Astrocyte (in vitro differentiated cells and primary cell): ENCODE data around the gene HRH2. TPM values are rescaled to one million over a fixed set of nuclear protein-coding genes. Genes with fewer than 3 reads are reported as not detected.

Experiments used
- DNase-seq: peaks from one replicate; pipeline ENCODE4 v3.0.0-alpha.2; 2010; ENCODE audit warnings: low read depth
- FAIRE-seq: peaks from 2 replicates; lab custom pipeline; 2011; peaks lifted over from hg19 to GRCh38; lab: Jason Lieb, UNC
- H2AFZ ChIP-seq: 2 replicates; pipeline ENCODE4 v1.6.0; 2012; ENCODE audit warnings: low read depth, low read length, inconsistent platforms
- H3K27ac ChIP-seq: 2 replicates; pipeline ENCODE4 v1.5.1; 2011; ENCODE audit warnings: low read depth, low read length, inconsistent platforms
- H3K27me3 ChIP-seq: 2 replicates; pipeline ENCODE4 v1.6.0; 2011; ENCODE audit warnings: low read length, inconsistent platforms; ENCODE audit not compliant: insufficient read depth
- H3K36me3 ChIP-seq: 2 replicates; pipeline ENCODE4 v1.5.1; 2011; ENCODE audit warnings: low read length, inconsistent platforms; ENCODE audit not compliant: insufficient read depth
- H3K4me1 ChIP-seq: 2 replicates; pipeline ENCODE4 v1.5.1; 2011; ENCODE audit warnings: low read length, inconsistent platforms; ENCODE audit not compliant: insufficient read depth
- H3K4me2 ChIP-seq: 2 replicates; pipeline ENCODE4 v1.6.0; 2012; ENCODE audit warnings: low read length, inconsistent platforms
- H3K4me3 ChIP-seq: 2 replicates; pipeline ENCODE4 v1.5.1; 2011; ENCODE audit warnings: low read depth, mild to moderate bottlenecking, low read length, inconsistent platforms; ENCODE audit not compliant: insufficient read depth
- H3K79me2 ChIP-seq: 2 replicates; pipeline ENCODE4 v1.6.0; 2012; ENCODE audit warnings: mild to moderate bottlenecking, low read length, inconsistent platforms; ENCODE audit not compliant: insufficient read depth
- H3K9ac ChIP-seq: 2 replicates; pipeline ENCODE4 v1.6.0; 2012; ENCODE audit warnings: mild to moderate bottlenecking, low read length, inconsistent platforms
- H3K9me3 ChIP-seq: 2 replicates; pipeline ENCODE4 v1.5.1; 2012; ENCODE audit warnings: low read depth, mild to moderate bottlenecking, low read length, inconsistent platforms; ENCODE audit not compliant: insufficient read depth
- H4K20me1 ChIP-seq: 2 replicates; pipeline ENCODE4 v1.6.0; 2012; ENCODE audit warnings: low read length, inconsistent platforms; ENCODE audit not compliant: insufficient read depth
- H3K27ac Mint-ChIP-seq: one replicate; pipeline ENCODE4 v1.8.0; 2021; ENCODE audit warnings: mild to moderate bottlenecking, mixed read lengths; ENCODE audit not compliant: unreplicated experiment
- H3K27me3 Mint-ChIP-seq: one replicate; pipeline ENCODE4 v1.8.0; 2021; ENCODE audit warnings: low read depth, mixed read lengths; ENCODE audit not compliant: unreplicated experiment
- H3K36me3 Mint-ChIP-seq: one replicate; pipeline ENCODE4 v1.8.0; 2021; ENCODE audit warnings: low read depth, mixed read lengths; ENCODE audit not compliant: unreplicated experiment
- H3K4me1 Mint-ChIP-seq: one replicate; pipeline ENCODE4 v1.8.0; 2021; ENCODE audit warnings: low read depth, mixed read lengths; ENCODE audit not compliant: unreplicated experiment
- H3K4me3 Mint-ChIP-seq: one replicate; pipeline ENCODE4 v1.8.0; 2021; ENCODE audit warnings: mild to moderate bottlenecking, moderate library complexity, mixed read lengths; ENCODE audit not compliant: unreplicated experiment
- H3K9me3 Mint-ChIP-seq: one replicate; pipeline ENCODE4 v1.8.0; 2021; ENCODE audit warnings: mild to moderate bottlenecking, mixed read lengths; ENCODE audit not compliant: unreplicated experiment
- EZH2 ChIP-seq: IDR thresholded peaks from 2 replicates; pipeline ENCODE4 v1.6.1; 2012; ENCODE audit warnings: mild to moderate bottlenecking, low read length, inconsistent platforms; ENCODE audit not compliant: insufficient read depth
- total RNA-seq: library from RNA; stranded (reverse); gene quantifications from 2 replicates; pipeline ENCODE4 v1.2.1, GENCODE V29; 2021
- TF ChIP-seq, protein P1 (sequence below): IDR thresholded peaks from 2 replicates; pipeline ENCODE4 v1.5.1; 2011; ENCODE audit warnings: low read depth, mild to moderate bottlenecking, inconsistent platforms, low read length, moderate library complexity; ENCODE audit not compliant: insufficient read depth

HRH2 gene
- total RNA-seq, 1 donor from 2014 or later: 1.9 TPM

DNA sequence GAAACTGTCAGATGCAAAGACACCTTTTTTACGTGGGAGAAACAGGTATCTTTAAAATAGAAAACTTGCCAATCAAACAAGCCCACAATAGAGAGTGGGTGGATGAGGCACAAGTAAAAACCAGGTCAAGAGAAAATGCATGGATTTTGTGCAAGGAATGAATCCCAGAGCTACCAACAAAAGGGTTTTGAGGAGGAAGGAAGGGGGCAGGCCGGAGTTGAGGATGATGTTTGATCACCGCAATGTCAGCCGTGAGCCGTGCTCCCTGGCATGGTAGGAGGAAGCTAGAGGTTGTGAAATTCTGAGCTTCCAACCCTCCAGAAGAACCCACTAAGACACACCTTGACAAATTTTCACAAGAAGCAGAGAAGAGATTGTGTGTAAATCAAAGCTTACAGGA lies 53.2 kb downstream of the HRH2 start:
- H3K4me2 ChIP-seq: no peak overlapping the region
- H3K36me3 Mint-ChIP-seq: peaks cover 7% of the 10 kb centered on the region
- H3K9ac ChIP-seq: no peak overlapping the region
- H3K27me3 ChIP-seq: no peaks in the 10 kb centered on the region
- FAIRE-seq (no peak), DNase-seq (no peak)
- H3K4me1 Mint-ChIP-seq: no peaks in the 10 kb centered on the region
- no peaks in the 10 kb centered on the region for H3K36me3 ChIP-seq
- H3K27ac Mint-ChIP-seq: no peak overlapping the region
- no peak overlapping the region for H3K4me3 Mint-ChIP-seq
- no peak for TF ChIP-seq EZH2
- TF ChIP-seq, protein P1, sequence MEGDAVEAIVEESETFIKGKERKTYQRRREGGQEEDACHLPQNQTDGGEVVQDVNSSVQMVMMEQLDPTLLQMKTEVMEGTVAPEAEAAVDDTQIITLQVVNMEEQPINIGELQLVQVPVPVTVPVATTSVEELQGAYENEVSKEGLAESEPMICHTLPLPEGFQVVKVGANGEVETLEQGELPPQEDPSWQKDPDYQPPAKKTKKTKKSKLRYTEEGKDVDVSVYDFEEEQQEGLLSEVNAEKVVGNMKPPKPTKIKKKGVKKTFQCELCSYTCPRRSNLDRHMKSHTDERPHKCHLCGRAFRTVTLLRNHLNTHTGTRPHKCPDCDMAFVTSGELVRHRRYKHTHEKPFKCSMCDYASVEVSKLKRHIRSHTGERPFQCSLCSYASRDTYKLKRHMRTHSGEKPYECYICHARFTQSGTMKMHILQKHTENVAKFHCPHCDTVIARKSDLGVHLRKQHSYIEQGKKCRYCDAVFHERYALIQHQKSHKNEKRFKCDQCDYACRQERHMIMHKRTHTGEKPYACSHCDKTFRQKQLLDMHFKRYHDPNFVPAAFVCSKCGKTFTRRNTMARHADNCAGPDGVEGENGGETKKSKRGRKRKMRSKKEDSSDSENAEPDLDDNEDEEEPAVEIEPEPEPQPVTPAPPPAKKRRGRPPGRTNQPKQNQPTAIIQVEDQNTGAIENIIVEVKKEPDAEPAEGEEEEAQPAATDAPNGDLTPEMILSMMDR: no peak
- H2AFZ ChIP-seq: no peak overlapping the region
- H3K9me3 ChIP-seq: peaks cover 3% of the 10 kb centered on the region
- H3K27me3 Mint-ChIP-seq: peaks cover 22% of the 10 kb centered on the region
- peaks cover 19% of the 10 kb centered on the region for H3K9me3 Mint-ChIP-seq
- no peak overlapping the region for H3K4me3 ChIP-seq
- no peaks in the 10 kb centered on the region for H4K20me1 ChIP-seq
- H3K79me2 ChIP-seq: no peaks in the 10 kb centered on the region
- no peak overlapping the region for H3K27ac ChIP-seq
- H3K4me1 ChIP-seq: no peaks in the 10 kb centered on the region

DNA sequence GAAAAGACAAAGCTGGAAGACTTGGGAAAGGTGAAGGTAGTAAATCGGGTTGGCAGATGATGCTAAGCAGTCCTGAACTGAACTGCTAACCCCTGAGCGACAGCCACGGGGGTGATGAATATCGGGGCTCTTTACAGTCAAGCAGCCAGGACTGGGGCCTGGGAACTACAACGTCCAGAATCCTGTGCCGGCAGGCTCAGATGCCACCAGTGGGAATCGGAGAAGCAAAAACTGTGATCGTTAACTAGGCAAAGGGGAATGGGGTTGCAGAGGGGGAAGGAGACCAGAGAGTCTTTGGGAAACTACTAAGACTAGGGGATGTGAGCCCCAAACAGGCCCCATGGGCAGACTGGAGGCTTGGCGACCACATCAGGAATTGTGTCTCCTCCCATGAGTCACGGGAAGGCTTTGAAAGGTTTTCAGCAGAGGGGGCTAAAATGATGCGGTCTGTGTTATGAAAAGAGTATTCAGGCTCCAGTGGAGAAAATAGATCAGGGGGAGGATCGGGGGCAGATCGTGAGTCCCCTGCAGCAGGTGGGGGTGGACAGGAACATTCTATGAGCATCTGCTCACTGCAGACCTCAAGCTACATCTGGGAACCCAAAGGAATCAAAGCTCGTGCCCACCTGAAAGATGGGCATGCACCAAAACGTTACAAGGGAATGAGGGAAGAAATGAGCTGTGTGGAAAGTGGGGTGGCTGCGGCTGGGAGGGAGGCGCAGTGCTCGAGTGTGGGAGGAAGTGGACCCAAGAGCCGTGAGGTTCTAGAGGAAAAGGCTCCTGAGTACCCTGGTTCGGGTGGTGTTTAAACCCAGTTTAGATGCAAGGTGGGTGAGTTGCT lies 53.8 kb downstream of the HRH2 start:
- Histone ChIP-seq H3K4me3 (no peak overlapping the region), H2AFZ (no peak overlapping the region), H3K4me1 (no peaks in the 10 kb centered on the region), H3K79me2 (no peaks in the 10 kb centered on the region), H3K9me3 (peaks cover 3% of the 10 kb centered on the region), H3K27me3 (no peaks in the 10 kb centered on the region), H3K36me3 (no peaks in the 10 kb centered on the region), H3K27ac (no peak overlapping the region), H3K4me2 (no peak overlapping the region), H4K20me1 (no peaks in the 10 kb centered on the region), H3K9ac (no peak overlapping the region)
- Mint-ChIP-seq H3K9me3 (peaks cover 24% of the 10 kb centered on the region), H3K27ac (no peak overlapping the region), H3K4me3 (no peak overlapping the region), H3K36me3 (peaks cover 7% of the 10 kb centered on the region), H3K4me1 (no peaks in the 10 kb centered on the region), H3K27me3 (peaks cover 25% of the 10 kb centered on the region)
- TF ChIP-seq, protein P1: no peak
- no peak for DNase-seq
- no peak for FAIRE-seq

DNA sequence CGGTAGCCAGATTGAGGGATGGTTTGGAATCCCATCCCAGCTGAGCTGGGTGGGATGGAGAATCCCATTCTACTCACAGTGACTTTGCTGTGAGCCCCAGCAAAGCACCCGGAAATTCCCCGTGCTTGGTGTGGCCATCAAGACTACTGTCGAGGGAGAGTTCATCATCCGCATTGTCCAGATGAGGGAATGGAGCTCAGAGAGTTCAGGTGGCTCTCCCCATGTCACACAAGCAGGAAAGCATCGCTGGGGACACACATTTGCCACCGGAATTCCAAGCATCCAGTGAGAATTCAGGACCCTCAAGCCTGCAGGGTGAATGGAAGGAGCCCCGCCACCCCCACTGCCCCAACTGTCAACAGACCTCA lies 54.4 kb downstream of the HRH2 start:
- TF ChIP-seq, protein P1: no peak
- TF ChIP-seq EZH2: no peak
- DNase-seq: no peak
- no peak for FAIRE-seq
- Histone ChIP-seq H3K4me2 (no peak overlapping the region), H3K27ac (no peak overlapping the region), H3K9me3 (peaks cover 3% of the 10 kb centered on the region), H3K79me2 (no peaks in the 10 kb centered on the region), H3K4me1 (no peaks in the 10 kb centered on the region), H3K9ac (no peak overlapping the region), H3K4me3 (no peak overlapping the region), H3K27me3 (no peaks in the 10 kb centered on the region), H2AFZ (no peak overlapping the region), H4K20me1 (no peaks in the 10 kb centered on the region), H3K36me3 (no peaks in the 10 kb centered on the region)
- Mint-ChIP-seq H3K27me3 (peaks cover 25% of the 10 kb centered on the region), H3K4me1 (no peaks in the 10 kb centered on the region), H3K9me3 (peaks cover 29% of the 10 kb centered on the region), H3K4me3 (no peak overlapping the region), H3K27ac (no peak overlapping the region), H3K36me3 (peaks cover 7% of the 10 kb centered on the region)
